Measurements from ENCODE around the gene KCNG4. TPM values are rescaled to one million over a fixed set of nuclear protein-coding genes. Genes with fewer than 3 reads are reported as not detected.

The KCNG4 gene
- total RNA-seq, 1 donor from 2014 or later: not detected

GRCh38 chr16:84190731-84191388 lies 49.0 kb downstream of the KCNG4 start, which contains the start of gene ADAD2:
Gene ADAD2 (plus strand): TSS chr16:84191157. CDS start chr16:84191231, 74 bp downstream.
- no peak for FAIRE-seq
- DNase-seq (ENCODE audit: low spot score in 2 of 2): no peak

DNA sequence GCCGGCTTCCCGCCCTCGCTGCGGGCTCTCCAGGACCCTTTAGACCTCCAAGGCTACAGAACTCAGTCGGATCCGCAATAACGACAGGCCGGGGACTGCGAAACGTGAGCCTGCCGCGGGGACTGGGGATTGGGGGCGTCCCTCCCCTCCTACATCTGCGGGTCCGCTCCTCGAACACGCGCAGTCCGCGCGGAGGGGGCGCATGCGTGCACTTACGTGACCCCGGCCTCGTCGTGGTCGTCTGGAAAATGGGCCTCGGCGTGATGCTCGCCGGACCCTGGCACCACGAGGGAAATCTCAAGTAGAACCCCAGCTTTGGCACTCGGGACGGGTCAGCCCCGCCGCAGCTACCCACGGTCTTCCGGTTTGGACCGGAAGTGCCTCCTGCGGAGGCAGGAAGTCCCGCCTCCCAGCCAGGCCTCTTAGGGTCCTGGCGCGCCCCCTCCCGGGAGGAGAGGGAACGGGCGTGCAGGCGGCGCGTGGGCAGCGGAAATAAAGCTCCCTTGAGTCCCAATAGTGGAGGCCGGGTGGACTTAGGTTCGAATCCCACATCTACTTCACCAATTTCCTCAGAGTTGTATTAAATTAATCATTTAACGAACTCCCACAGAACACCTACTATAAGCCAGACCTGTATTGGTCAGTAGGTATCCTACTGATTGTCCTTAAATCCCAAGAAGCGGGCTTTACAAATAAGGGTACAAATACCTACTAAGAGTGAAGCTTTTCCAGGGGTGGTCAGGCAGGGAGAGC lies 53.0 kb downstream of the KCNG4 start, which contains the start of gene TAF1C:
Gene TAF1C, minus strand, starts transcription at position 373 of the 753 bp plus-strand sequence. CDS start 2,069 bp downstream, outside the sequence.
- DNase-seq (ENCODE audit: low spot score in 2 of 2) (peak; percentile 96 to 99), FAIRE-seq (no peak)

DNA sequence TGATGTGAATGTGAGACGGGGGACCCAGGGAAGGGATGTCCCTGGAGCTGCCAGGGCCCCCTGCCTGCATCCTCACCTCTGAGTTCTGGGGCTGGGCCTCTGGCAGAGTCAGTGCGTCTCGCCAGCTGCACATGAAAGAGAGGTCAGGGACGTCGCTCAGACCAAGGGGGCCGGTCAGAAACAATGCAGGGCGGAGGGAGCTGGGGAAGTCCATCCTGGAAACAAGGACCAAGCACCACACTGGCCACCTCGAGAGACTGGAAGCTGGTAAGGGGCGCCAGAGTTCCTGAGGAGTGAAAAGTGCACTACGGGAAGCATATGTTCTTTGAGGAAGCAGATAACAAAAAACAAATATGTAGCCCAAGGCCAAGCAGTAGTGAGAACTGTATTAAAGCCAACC lies 55.0 kb downstream of the KCNG4 start:
- DNase-seq (ENCODE audit: low spot score in 2 of 2) (peak in 1 of 2 donors; percentile 17), FAIRE-seq (no peak)

DNA sequence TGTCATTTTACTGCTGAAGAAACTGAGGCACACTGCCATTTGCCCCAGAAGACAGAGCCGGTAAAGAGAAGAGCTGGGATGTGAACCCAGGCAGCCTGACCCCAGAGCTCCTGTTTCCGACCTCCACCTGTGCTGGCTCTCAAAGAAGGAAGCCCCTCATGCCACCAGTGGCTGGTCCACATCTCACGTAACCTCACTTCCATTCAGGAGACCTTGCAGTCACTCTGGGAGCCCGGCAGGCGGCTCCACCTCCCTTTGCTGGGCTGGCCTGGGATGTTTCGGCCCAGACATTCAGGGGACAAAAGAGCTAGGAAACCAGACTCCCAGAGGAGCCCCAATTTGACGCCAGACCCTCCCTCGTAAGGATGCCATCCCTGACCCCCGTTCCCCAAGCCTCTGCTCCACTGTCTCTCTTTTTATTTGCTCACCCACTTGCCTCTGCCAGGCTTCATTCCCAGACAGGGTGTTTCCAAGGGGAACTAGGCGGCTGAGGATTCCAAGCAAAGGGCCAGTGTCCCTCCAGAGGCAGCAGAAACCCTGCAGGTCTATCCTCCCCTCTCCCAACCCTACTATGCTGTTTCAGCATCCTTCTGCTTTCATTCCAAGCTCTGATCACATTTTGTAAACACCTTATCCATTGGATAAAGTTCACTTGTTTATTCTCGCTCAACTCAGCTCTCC lies 55.8 kb downstream of the KCNG4 start:
- DNase-seq (ENCODE audit: low spot score in 2 of 2) (peak in 1 of 2 donors; percentile 26), FAIRE-seq (no peak)

DNA sequence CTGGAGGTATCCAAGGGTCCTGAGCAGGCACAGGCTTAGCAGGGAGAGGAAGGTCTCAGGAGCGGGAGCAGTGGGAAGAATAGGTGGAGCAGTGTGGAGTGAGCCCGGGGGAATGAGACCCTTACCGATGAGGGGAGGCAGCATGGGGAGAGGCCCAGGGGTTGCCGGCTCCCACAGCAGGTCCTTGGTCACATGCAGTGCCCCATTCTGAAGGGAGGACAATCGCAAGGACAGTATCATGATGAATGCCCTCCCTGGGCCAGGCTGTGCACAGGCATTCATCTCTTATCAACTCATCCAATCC lies 56.3 kb downstream of the KCNG4 start:
- DNase-seq (ENCODE audit: low spot score in 2 of 2) (peak in 1 of 2 donors; percentile 17), FAIRE-seq (no peak)

DNA sequence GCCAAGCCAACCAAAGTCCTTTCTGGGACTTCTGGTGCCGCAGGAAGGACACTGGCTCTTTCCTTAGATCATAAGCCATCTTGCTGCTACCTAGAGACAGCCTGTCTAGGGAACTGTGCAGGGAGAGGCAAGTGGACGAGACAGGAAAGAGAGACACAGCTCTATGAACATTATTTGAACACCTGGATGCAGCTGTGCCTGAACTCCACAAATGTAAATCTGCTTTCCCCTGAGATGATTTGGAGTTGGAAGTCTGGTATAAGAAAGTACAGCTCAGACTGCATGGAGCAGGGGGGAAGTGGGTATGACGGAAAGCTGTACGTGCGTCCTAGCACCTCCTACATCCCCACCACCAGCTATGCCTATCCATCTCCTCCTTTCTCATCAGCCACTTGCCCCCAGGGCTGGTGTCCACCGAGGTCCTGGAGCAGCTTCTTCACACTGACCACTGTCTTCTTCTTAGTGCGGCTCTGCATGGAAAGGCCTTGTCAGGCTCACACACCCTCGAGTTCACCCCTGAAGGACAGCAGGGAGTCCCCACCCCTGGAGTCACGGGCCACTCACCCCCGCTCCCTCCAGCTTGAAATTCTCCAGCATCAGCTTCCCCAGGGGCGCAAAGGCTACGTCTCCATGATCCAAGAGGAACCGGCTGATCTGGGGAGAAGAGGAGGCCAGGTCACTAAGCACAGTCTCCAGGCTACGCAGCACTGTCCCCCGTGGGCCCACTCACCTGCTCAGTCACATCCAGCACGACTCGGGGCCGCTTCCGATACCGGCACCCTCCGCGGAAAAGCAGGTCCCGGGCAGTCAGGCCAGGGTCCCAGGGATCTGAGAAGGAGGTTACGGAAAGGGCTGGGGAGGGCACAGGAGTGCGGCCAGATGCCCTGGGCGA lies 56.9 kb downstream of the KCNG4 start:
- DNase-seq (ENCODE audit: low spot score in 2 of 2): no peak
- no peak for FAIRE-seq

DNA sequence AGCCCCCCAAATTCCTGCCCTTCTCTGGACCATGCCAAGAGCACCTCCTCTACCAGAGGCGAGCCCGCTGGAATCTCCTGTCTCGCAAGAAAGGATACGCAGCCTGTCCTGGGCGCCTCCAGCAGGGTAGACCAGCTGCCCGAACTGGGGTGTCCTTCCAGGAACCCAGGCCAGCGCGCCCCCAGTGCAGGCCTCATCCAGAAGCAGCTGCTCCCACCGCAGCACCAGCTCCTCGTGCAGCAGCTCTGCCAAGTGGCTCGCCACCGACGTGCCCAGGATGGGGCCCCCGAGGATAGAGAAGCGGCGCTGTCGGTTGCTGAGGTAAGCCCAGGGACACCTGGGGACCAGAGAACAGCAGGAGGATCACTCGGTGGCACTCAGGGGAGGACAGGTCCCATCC lies 57.7 kb downstream of the KCNG4 start:
- DNase-seq (ENCODE audit: low spot score in 2 of 2): no peak
- no peak for FAIRE-seq

DNA sequence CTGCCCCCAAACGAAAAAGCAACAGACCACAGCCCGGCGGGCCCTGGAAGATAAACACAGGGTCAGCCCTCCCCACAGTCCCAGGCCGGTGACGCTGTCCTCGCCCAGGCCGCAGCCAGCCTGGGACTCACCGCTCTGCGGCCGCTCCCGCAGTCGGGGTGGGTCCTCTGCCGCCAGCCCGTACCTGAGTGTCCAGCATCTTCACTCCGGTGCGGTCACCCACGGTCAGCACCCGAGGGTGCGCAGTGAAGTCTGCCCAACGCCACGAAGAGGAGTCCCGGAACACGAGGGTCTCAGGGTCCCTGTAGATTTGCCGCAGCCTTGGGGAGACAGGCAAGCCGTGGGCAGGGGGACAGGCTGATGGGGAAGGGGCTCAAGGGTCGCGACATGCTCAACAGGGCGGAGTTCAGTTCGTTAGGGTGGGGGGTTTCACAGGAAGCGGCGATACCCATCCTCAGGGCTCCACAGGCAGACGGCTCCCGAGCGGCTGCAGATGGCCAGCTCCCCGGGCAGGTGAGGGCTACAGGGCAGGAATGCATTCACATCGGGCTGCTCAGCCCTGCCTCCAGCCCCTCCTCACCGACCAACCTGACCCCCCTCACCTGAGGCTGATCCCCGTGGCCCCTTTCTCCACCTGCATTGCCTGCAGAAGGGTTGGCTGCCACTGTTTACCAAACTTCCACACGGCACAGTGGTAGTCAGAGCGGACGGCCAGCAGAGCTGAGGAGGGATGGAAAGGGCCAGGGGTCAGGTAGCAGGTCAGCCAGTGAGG lies 58.5 kb downstream of the KCNG4 start:
- no peak for DNase-seq (ENCODE audit: low spot score in 2 of 2)
- no peak for FAIRE-seq

DNA sequence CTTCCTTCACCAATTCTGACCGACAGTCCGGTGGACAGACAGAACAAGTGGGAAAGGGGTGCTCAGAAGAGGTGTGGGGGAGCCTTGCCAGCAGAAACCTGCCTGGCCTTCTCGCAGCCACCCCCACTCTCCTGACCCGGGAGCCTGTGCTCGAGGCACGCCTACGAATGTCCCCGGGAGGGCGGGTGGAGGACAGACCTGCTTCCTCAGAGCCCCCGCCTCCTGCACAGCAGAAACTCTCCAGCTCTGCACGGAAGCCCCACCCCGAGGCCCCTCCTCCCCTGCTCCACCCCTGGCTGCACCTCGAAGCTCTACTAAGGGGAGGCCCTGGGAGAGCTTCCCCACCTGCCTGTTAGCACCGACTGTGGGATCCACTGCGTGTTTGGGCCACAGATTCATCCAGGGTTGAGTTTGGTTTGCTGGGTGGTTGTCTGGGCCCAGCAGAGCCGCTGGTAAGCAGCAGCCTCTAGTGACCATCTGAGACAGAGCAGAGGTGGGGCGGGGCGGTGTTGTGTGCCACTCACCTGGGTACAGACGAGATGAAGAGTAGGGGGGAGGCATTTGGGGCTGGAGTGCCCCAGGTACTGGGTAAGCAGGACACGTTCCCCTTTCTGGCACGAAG lies 59.2 kb downstream of the KCNG4 start:
- no peak for FAIRE-seq
- peak in 1 of 2 donors; percentile 21 for DNase-seq (ENCODE audit: low spot score in 2 of 2)

DNA sequence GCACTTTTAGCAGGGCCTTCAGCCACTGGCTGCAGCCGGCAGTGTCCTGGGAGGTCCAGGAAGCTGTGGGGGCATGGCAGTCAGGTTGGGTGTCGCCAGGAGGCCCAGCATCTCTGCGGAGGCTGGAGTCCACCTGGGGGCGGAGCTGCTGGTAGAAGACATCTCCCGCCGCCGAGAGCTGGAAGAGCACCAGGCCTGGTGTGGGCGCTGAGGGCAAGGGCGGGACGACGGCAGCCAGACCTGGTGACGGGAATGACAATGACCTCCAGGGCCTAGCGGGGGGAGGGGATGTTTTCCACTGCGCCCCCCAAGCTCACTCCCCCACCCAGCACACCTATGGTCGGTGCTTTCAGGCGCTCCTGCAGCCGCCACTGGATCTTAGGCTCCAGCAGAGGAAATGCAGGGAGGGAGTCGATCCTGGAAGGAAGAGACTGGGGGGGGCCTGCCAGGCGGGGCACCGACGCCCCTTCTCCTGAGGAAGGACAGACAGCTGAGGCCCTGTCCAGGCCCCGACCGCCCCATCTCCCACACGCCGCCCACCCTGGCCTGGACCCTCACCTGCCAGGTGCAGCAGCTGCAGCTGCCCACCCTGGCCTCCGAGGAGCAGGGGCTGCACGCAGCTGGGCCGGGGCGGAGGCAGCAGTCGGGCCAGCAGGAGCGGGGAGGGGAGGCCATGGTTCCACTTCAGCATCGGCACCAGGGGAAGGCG lies 60.0 kb downstream of the KCNG4 start:
- DNase-seq (ENCODE audit: low spot score in 2 of 2) (no peak), FAIRE-seq (no peak)

GRCh38 chr16:84178892-84179611 lies 60.8 kb downstream of the KCNG4 start:
- FAIRE-seq (no peak), DNase-seq (ENCODE audit: low spot score in 2 of 2) (peak in 1 of 2 donors; percentile 12)

DNA sequence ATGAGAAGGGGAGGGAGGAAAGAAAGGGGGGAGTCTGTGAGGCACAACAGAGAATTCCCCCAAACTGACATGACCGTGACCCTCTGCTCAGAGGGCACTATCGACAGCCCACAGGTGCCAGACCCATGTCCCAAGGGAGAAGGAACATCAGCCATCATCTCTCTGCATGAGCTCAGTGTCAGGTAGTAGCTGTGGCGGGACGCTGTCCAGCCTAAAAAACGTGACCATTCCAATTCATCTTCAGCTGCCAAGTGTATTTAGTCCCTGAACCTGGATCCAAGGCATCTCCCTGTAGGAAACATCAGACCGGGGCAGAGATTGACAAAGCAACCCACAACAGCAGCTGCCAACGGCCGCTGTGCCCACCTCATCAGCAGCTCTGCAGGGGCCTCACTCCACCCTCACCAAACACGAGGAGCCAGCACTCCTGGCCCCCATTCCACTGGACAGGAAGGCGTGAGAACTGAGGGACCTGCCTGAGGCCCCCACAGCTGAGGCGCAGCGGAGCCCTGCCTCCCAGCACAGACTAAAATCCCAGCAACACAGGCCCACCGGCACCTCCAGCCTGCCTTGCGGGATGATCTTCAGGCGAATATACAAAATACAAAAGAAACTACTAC lies 61.6 kb downstream of the KCNG4 start:
- FAIRE-seq (no peak), DNase-seq (ENCODE audit: low spot score in 2 of 2) (peak in 1 of 2 donors; percentile 14)

DNA sequence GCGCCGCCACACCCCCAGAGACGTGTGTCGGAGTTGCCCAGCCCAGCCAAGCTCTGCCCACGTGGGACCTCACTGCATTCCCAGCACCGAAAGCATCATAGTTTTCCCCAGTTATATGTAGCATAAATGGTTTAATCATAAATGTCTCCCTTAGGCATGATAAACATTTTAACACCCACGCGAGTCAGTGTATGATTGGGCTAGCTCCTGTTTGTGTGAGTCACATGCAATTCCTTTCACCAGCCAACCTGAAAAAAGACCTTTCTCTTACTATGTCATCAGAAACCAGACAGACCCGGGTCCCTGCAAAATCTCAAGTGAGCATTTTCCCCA lies 62.1 kb downstream of the KCNG4 start:
- DNase-seq (ENCODE audit: low spot score in 2 of 2): no peak
- no peak for FAIRE-seq

DNA sequence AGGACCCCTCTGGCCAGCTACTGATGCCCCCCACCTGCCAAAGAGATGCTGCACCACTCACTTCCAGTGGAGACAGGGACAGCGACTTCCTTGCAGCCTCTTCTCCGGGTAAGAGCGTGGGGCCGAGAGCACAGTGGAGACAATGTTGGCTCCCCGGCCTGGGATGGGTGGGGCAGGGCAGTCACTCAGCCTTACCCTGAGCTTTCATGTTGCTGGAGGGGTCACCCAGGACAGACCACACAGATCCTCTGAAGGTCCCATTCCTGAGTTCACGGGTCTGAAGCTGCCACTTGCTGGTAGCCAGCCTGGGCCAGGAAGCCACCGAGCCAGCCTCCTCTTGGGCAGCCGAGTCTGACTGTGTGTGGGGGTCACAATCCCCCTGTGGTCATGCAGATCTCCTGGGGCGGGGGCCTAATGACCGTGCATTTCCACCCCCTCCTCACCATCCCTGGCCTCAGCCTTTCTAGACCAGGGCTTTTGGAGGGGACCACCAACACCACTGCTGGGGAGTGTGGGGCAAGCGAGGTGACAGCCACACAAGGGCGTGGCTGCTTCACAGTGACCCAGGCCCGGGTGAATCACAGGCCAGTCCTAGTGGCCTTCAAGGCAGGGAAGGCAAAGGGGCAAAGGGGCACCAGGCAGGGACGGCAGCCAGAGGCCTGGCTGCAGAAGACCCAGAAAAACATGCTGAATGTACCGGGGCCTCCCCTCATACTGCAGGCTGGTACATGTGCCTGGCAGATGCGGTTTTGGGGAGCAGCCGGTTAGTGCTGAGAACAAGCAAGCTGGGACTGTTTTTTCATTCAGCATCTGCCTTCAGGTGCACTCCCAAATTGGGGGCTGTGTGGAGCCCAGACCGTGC lies 63.4 kb downstream of the KCNG4 start:
- FAIRE-seq (no peak), DNase-seq (ENCODE audit: low spot score in 2 of 2) (no peak)

- FAIRE-seq: no peak
- DNase-seq (ENCODE audit: low spot score in 2 of 2): peak in 1 of 2 donors; percentile 41
These were observed 64.3 kb downstream of the KCNG4 start for GRCh38 chr16:84175350-84176081.

DNA sequence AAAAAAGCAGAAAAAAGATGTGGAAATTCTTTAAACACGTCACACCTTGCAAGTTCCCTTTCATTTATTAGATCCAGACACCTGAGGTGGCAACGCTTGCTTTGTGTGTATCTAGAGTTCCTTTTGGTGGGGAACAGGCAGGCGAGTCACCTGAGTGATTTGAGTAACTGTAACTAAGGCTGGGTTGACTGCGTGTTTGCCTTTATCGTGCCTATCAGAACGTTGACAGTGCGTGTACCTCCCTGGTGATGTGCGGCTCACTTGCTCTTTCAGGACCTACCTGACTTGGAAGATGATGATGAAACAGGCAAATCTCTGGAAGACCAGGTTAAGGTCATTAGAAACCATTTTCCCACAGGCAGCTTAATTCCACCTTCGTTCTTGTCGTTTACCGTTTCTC lies 65.4 kb downstream of the KCNG4 start:
- no peak for DNase-seq (ENCODE audit: low spot score in 2 of 2)

More for the DNA sequence above, 65.4 kb downstream of the KCNG4 start:
- no peak for FAIRE-seq
